ENCODE measurements around the gene AMY1C.
"Not testable (repeated sequence)": the region's sequence is repeated elsewhere in the genome, so short reads cannot be mapped to it uniquely, and the experiment has no call there.

Gene AMY1C
- long read RNA-seq, result 0 reads

DNA sequence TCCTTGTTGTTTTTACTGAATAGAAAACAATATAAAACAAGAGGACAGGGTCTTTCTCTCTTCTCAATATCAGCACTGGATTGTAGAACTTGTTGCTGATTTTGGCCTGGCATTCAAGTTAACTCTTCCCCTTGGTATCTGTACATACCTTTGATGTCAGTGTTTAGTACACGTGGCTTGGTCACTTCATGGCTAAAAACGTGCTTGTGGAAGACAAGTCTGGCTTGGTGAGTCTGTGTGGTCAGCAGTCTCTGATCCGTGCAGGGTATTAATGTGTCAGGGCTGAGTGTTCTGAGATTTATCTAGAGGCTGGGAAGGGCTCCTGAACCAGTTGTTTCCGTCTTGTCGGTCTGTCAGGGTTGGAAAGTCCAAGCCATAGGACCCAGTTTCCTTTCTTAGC is at the start of gene AMY1C:
TSS of gene AMY1C (plus strand) at position 301 of the 400 bp plus-strand sequence. CDS start 572 bp downstream, outside the sequence.
- not testable (repeated sequence) for H3K27me3 ChIP-seq (ENCODE audit: insufficient read depth, poor library complexity, severe bottlenecking); H3K4me3 ChIP-seq (replicated peaks; ENCODE audit: insufficient read depth, low read length); H3K27ac ChIP-seq (replicated peaks); DNase-seq (ENCODE audit: low read depth in 1 of 2, low spot score in 1 of 2)

DNA sequence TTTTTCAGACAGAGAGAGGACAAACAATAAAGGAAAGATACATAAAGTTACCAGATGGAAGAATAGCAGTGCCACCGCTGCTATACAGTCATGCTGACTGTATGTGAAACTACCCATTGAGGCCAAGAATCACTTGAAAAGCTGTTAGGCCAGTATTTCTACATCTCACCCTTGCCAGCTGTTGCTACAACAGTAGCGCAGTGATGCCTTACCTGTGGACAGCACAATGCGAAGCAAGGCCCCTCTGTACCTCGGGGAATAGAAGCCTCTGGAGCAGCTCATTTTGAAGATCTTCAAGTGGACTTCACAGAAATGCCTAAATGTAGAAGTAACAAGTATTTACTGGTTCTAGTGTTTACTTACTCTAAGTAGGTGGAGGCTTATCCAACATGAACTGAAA is 49.0 kb upstream of the AMY1C start:
- H3K27ac ChIP-seq (replicated peaks); DNase-seq (ENCODE audit: low read depth in 1 of 2, low spot score in 1 of 2); H3K4me3 ChIP-seq (replicated peaks; ENCODE audit: insufficient read depth, low read length); H3K27me3 ChIP-seq (ENCODE audit: insufficient read depth, poor library complexity, severe bottlenecking): not testable (repeated sequence)

DNA sequence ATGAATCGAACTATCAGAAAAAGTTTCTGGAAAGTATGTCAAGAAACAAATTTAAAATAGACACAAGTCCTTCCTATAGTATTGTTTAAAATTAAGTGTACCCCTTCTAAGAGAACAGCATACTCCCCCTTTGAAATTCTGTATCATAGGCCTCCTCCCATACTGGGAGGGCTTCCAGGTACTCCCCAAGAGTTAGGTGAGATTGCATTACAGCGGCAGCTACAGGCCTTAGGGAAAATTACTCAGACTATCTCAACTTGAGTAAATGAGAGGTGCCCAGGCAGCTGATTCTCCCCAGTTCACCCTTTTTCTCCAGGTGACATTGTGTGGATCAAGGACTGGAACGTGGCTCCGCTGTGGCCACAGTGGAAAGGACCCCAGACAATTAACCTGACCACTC is 48.4 kb upstream of the AMY1C start:
- not testable (repeated sequence) for H3K27me3 ChIP-seq (ENCODE audit: insufficient read depth, poor library complexity, severe bottlenecking); H3K4me3 ChIP-seq (replicated peaks; ENCODE audit: insufficient read depth, low read length); DNase-seq (ENCODE audit: low read depth in 1 of 2, low spot score in 1 of 2); H3K27ac ChIP-seq (replicated peaks)

DNA sequence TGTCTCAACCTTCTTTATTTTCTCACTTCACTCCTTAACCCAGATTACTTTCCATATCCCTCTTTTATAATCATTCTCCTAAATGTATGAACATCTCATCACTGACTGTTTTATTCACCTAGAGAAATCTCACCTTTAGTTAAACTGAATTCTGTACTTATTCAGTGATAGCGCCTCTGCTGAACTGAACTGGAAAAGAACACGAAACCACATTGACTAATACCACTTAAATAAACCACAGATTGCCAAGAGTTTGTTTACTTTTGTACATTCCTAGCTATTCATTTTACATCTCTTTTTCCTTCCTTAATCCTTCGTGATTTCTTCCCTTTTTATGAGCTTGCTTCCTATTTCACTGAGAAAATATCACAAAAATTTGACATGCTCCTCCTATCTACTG is 42.0 kb upstream of the AMY1C start:
- not testable (repeated sequence) for DNase-seq (ENCODE audit: low read depth in 1 of 2, low spot score in 1 of 2); H3K4me3 ChIP-seq (replicated peaks; ENCODE audit: insufficient read depth, low read length); H3K27me3 ChIP-seq (ENCODE audit: insufficient read depth, poor library complexity, severe bottlenecking); H3K27ac ChIP-seq (replicated peaks)

DNA sequence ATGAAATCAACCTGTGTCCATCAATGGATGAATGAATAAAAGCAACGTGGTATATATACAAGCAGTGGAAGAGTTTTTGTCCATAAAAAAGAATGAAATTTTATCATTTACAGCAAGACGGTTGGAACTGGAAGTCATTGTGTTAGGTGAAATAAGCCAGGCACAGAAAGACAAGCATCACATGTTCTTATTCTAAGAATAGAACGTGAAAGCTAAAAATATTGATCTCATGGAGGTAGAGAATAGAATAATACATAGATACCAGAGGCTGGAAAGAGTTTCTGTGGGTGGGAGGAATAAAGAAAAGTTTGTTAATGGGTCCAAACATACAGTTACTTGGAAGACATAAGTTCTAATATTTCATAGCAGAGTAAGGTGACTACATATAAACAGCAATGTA is 39.3 kb upstream of the AMY1C start:
- H3K27ac ChIP-seq (replicated peaks), result not testable (repeated sequence)

DNA sequence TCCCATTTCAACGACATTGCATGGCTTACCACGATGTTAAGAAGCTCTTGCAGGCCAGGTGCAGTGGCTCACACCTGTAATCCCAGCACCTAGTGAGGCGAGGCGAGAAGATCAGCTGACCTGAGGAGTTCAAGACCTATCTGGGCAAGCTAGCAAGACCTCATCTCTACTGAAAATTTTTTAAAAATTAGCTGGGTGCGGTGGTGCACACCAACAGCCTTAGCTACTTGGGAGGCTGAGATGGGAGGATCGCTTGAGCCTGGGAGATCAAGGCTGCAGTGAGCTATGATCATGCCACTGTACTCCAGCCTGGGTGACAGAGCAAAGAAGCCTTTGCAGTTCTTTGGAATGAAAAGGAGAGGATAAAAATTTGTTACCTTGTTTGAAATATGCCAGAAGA is 32.3 kb upstream of the AMY1C start:
- H3K27me3 ChIP-seq (ENCODE audit: insufficient read depth, poor library complexity, severe bottlenecking); H3K4me3 ChIP-seq (replicated peaks; ENCODE audit: insufficient read depth, low read length); DNase-seq (ENCODE audit: low read depth in 1 of 2, low spot score in 1 of 2); H3K27ac ChIP-seq (replicated peaks): not testable (repeated sequence)

More for the DNA sequence above, 39.3 kb upstream of the AMY1C start:
- DNase-seq (ENCODE audit: low read depth in 1 of 2, low spot score in 1 of 2); H3K4me3 ChIP-seq (replicated peaks; ENCODE audit: insufficient read depth, low read length); H3K27me3 ChIP-seq (ENCODE audit: insufficient read depth, poor library complexity, severe bottlenecking): not testable (repeated sequence)

DNA sequence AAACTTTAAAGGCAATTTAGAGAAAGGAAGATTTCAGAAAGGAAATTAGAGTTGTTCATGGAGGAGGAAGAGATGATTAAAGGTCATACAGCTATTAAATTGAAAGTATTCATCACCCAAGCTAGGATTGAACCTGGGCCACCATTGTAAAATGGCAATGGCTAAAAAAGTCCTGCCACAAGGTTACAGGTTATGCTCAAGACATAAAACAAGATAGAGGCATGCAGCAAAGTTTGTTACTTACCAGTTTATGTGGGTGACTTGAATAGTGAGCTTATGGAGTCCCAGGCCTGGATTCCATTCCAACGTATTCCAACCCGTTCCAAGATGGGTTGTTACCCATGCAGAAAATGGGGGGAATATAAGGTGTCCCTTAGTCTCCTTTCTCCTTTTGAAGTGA is 28.2 kb upstream of the AMY1C start:
- not testable (repeated sequence) for H3K27me3 ChIP-seq (ENCODE audit: insufficient read depth, poor library complexity, severe bottlenecking); DNase-seq (ENCODE audit: low read depth in 1 of 2, low spot score in 1 of 2); H3K27ac ChIP-seq (replicated peaks)

DNA sequence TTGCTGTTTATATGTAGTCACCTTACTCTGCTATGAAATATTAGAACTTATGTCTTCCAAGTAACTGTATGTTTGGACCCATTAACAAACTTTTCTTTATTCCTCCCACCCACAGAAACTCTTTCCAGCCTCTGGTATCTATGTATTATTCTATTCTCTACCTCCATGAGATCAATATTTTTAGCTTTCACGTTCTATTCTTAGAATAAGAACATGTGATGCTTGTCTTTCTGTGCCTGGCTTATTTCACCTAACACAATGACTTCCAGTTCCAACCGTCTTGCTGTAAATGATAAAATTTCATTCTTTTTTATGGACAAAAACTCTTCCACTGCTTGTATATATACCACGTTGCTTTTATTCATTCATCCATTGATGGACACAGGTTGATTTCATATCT is 14.4 kb upstream of the AMY1C start:
- not testable (repeated sequence) for H3K4me3 ChIP-seq (replicated peaks; ENCODE audit: insufficient read depth, low read length); DNase-seq (ENCODE audit: low read depth in 1 of 2, low spot score in 1 of 2); H3K27ac ChIP-seq (replicated peaks); H3K27me3 ChIP-seq (ENCODE audit: insufficient read depth, poor library complexity, severe bottlenecking)

More for the DNA sequence above, 28.2 kb upstream of the AMY1C start:
- not testable (repeated sequence) for H3K4me3 ChIP-seq (replicated peaks; ENCODE audit: insufficient read depth, low read length)

DNA sequence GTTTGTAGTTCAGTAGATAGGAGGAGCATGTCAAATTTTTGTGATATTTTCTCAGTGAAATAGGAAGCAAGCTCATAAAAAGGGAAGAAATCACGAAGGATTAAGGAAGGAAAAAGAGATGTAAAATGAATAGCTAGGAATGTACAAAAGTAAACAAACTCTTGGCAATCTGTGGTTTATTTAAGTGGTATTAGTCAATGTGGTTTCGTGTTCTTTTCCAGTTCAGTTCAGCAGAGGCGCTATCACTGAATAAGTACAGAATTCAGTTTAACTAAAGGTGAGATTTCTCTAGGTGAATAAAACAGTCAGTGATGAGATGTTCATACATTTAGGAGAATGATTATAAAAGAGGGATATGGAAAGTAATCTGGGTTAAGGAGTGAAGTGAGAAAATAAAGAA is 11.7 kb upstream of the AMY1C start:
- not testable (repeated sequence) for H3K4me3 ChIP-seq (replicated peaks; ENCODE audit: insufficient read depth, low read length); H3K27ac ChIP-seq (replicated peaks); DNase-seq (ENCODE audit: low read depth in 1 of 2, low spot score in 1 of 2); H3K27me3 ChIP-seq (ENCODE audit: insufficient read depth, poor library complexity, severe bottlenecking)

DNA sequence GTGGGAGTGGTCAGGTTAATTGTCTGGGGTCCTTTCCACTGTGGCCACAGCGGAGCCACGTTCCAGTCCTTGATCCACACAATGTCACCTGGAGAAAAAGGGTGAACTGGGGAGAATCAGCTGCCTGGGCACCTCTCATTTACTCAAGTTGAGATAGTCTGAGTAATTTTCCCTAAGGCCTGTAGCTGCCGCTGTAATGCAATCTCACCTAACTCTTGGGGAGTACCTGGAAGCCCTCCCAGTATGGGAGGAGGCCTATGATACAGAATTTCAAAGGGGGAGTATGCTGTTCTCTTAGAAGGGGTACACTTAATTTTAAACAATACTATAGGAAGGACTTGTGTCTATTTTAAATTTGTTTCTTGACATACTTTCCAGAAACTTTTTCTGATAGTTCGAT is 5.2 kb upstream of the AMY1C start:
- DNase-seq (ENCODE audit: low read depth in 1 of 2, low spot score in 1 of 2); H3K27me3 ChIP-seq (ENCODE audit: insufficient read depth, poor library complexity, severe bottlenecking); H3K27ac ChIP-seq (replicated peaks); H3K4me3 ChIP-seq (replicated peaks; ENCODE audit: insufficient read depth, low read length): not testable (repeated sequence)

DNA sequence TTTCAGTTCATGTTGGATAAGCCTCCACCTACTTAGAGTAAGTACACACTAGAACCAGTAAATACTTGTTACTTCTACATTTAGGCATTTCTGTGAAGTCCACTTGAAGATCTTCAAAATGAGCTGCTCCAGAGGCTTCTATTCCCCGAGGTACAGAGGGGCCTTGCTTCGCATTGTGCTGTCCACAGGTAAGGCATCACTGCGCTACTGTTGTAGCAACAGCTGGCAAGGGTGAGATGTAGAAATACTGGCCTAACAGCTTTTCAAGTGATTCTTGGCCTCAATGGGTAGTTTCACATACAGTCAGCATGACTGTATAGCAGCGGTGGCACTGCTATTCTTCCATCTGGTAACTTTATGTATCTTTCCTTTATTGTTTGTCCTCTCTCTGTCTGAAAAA is 4.7 kb upstream of the AMY1C start:
- H3K4me3 ChIP-seq (replicated peaks; ENCODE audit: insufficient read depth, low read length); DNase-seq (ENCODE audit: low read depth in 1 of 2, low spot score in 1 of 2); H3K27me3 ChIP-seq (ENCODE audit: insufficient read depth, poor library complexity, severe bottlenecking); H3K27ac ChIP-seq (replicated peaks): not testable (repeated sequence)

DNA sequence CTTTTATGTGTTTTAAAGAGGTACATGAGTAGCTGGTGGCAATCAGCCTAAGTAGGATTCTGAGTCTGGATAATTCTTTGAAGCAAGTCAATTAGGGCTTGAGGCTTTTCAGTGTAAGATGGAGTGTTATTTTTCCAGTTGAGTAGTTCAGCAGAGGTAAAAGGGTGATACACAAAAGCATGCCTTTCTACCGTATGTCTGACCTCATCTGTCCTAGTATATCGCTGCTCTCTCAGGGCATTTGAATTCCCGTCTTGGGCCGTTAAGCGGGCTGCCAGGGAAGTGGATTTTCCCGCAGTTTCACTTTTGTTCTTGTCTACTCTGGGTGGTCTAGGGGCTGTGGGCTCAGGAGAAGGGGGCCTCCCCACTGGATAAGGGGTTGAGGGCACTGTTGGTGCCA is 1.4 kb upstream of the AMY1C start:
- not testable (repeated sequence) for H3K4me3 ChIP-seq (replicated peaks; ENCODE audit: insufficient read depth, low read length); DNase-seq (ENCODE audit: low read depth in 1 of 2, low spot score in 1 of 2); H3K27me3 ChIP-seq (ENCODE audit: insufficient read depth, poor library complexity, severe bottlenecking); H3K27ac ChIP-seq (replicated peaks)
